ENCODE measurements around the gene XCL2. TPM values are rescaled to one million over a fixed set of nuclear protein-coding genes. Genes with fewer than 3 reads are reported as not detected.

XCL2 gene
- total RNA-seq, 1 experiment from 2014 or later = not detected

GRCh38 chr1:168556647-168557046, 12.8 kb upstream of the XCL2 start:
- ChIA-PET POLR2A (no interaction called here), CTCF (no interaction called here)
- Histone ChIP-seq H3K27me3 (ENCODE audit: control insufficient read depth, insufficient read depth, low read length) (no peaks in the 10 kb centered on the region), H3K9me3 (ENCODE audit: control insufficient read depth, insufficient read depth, low read depth, low read length) (no peaks in the 10 kb centered on the region), H3K4me1 (ENCODE audit: control insufficient read depth, insufficient read depth, low read length) (no peaks in the 10 kb centered on the region), H3K4me3 (ENCODE audit: low read depth in 2 of 2, low read length in 2 of 2) (no peak overlapping the region), H3K36me3 (ENCODE audit: control insufficient read depth, insufficient read depth, low read length) (no peaks in the 10 kb centered on the region), H3K27ac (ENCODE audit: low read length) (no peak overlapping the region)
- ATAC-seq (no peak), DNase-seq (ENCODE audit: low read depth, low spot score) (no peak)
- intact Hi-C loops (cut with micrococcal nuclease; ENCODE audit: unreplicated experiment) = no loop called here
- in situ Hi-C loops (cut with HindIII; ENCODE audit: low pct_unique_long_range_greater_than_20kb, low sequenced_read_pairs) = no loop called here
- TF ChIP-seq POLR2AphosphoS5 (IDR thresholded peaks at IDR 0.05; ENCODE audit: low read depth, low read length) (no peak), REST (IDR thresholded peaks at IDR 0.05; ENCODE audit: insufficient read depth in 1 of 2, low read depth in 2 of 2, low read length in 1 of 2) (no peak), CTCF (IDR thresholded peaks at IDR 0.05) (no peak), SIN3A (IDR thresholded peaks at IDR 0.05; ENCODE audit: borderline replicate concordance, insufficient read depth, low read depth, low read length) (no peak), TCF7L2 (IDR thresholded peaks at IDR 0.05; ENCODE audit: low read depth, low read length) (no peak)
- no TSS peak for BruUV-seq (replicated peaks)

- BruUV-seq (replicated peaks) = no TSS peak
- CTCF ChIA-PET = no interaction called here
These were observed 11.8 kb upstream of the XCL2 start for GRCh38 chr1:168555508-168556046.

More at GRCh38 chr1:168555508-168556046, 11.8 kb upstream of the XCL2 start:
- no peaks in the 10 kb centered on the region for H3K36me3 ChIP-seq (ENCODE audit: control insufficient read depth, insufficient read depth, low read length)
- ATAC-seq = no peak
- H3K4me1 ChIP-seq (ENCODE audit: control insufficient read depth, insufficient read depth, low read length) = no peaks in the 10 kb centered on the region
- in situ Hi-C loops (cut with HindIII; ENCODE audit: low pct_unique_long_range_greater_than_20kb, low sequenced_read_pairs) = no loop called here
- no peak for DNase-seq (ENCODE audit: low read depth, low spot score)
- no peaks in the 10 kb centered on the region for H3K27me3 ChIP-seq (ENCODE audit: control insufficient read depth, insufficient read depth, low read length)
- no peaks in the 10 kb centered on the region for H3K9me3 ChIP-seq (ENCODE audit: control insufficient read depth, insufficient read depth, low read depth, low read length)
- POLR2A ChIA-PET = no interaction called here
- intact Hi-C loops (cut with micrococcal nuclease; ENCODE audit: unreplicated experiment) = no loop called here
- no peak overlapping the region for H3K4me3 ChIP-seq (ENCODE audit: low read depth in 2 of 2, low read length in 2 of 2)
- no peak for TF ChIP-seq REST (IDR thresholded peaks at IDR 0.05; ENCODE audit: insufficient read depth in 1 of 2, low read depth in 2 of 2, low read length in 1 of 2)
- TF ChIP-seq TCF7L2 (IDR thresholded peaks at IDR 0.05; ENCODE audit: low read depth, low read length) = no peak
- no peak for TF ChIP-seq POLR2AphosphoS5 (IDR thresholded peaks at IDR 0.05; ENCODE audit: low read depth, low read length)
- no peak for TF ChIP-seq CTCF (IDR thresholded peaks at IDR 0.05)
- no peak for TF ChIP-seq SIN3A (IDR thresholded peaks at IDR 0.05; ENCODE audit: borderline replicate concordance, insufficient read depth, low read depth, low read length)
- H3K27ac ChIP-seq (ENCODE audit: low read length) = no peak overlapping the region

Measured in Panc1 (cell line).